Measurements from ENCODE around the gene BBS9.

BBS9 gene

DNA sequence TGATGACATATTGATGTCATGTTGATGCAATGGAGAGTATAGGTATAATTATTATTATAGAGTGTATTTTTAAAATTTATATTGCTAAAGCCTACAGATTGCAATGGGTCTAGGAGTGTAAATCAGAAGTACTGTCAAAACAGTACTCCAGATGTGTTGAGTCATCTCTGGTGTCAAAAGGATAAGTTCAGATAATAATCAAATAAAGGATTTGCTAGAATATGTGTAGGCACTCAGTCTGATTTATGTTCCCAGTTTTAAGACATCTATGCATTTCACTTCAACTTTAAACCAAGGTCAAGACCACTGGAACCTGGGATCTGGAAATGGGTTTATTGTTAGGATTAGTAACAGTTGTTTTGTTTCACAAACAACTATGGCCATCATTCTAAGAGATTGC lies 433.6 kb downstream of the BBS9 start:
- DNase-seq, result no peak

DNA sequence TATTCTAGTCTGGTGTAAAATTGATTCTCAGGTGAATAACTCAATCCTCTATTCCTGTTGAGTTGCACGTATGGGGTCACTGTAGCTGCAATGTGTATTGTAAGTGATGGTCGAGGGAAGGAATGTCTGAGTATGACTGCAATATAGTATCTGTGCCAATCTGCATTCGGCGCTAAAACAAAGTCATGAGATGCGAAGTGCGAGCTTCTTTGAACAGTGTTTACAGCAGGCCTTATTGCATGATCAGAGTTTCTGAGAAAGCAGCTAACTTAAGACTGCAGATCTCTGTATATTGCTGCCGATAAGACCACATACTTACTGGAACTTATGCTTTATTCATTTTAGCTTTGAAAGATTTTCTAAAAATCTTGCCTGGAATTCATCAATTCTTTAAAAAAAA lies 434.3 kb downstream of the BBS9 start:
- DNase-seq, result no peak

DNA sequence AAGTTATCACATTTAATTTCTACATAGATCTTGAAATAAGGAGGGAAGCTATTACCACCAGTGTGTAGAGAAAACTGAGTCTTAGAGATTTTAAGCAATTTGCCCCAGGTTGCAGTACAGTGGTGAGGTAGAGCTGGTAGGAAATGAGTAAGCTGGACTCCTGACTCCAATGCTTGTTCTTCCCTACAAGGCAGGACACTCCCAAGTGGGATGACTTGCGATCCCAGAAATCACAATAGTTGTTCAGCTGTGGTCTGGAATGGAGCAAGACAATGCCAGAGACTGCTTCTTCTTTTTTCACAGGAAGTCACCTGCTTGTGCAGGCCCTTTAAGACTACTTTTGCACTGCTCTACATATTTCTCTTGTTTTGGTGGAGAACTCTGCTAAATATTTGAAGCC lies 448.8 kb downstream of the BBS9 start:
- DNase-seq, result no peak

DNA sequence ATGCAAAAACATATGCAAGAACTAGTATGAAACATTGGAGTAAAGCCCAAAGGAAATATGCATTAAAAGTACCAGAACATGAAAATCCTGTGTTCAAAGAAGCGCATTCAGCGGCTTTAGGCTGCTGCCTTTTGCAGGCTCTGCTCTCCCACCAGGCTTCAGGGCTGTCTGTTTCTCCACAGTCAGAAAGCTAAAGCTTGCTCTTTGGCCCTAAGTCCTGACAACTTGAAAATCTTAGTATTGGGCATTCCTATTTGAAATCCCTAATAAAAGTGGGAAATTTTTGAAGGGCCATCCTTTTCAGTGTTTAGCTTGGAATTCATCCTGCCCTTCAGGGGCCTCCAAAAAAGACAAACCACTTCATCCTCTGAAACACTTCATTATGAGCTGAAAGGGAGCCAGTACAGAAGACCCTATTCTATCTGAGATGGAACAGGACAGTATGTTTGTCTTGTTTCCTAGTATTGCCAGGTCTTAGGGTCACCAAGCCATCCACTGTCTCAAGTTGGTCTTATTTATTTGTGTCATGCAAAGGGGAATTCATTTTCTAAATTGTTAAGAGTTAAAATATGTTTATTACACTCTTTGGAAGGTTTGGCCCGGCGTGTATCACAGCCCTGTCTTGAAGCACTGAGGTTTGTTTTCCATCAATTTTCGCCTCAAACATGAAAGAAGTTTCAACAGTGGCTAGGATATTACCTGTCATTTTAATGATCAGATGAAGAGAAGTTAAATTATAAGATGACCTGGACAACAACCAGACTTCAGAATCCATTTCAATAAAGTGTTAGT lies 449.7 kb downstream of the BBS9 start:
- no peak for DNase-seq

DNA sequence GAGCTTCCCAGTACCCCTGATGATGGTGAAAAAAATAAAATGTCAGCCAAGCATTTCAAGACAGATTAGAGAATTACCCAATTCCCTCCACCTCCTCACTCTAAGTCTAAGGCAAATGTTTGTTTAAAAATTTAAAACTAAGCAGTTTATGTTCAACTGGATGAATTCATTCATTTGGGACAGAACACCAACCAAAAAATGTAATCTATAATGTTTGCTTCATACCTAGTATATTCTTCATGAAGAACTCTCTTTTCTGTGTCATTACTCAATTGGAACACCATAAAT lies 450.3 kb downstream of the BBS9 start:
- no peak for DNase-seq

DNA sequence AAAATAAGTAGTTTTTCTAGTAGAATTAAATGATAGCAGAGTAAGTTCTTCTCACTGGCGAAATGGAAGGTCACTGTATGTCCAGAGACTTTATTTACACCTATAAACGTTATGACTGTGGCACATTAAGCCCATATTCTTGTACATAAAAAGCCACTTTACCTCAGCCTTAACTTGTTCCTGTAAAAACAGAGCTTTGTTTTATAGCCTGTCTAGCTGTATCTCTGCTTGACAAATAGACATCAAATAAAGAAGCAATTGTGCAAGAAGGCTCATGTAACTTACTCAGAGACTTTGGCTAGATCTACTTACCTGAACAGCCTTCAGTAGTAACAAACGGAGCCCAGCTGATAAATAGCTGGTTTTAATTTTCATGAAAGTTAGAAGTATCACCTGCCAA lies 451.9 kb downstream of the BBS9 start:
- DNase-seq, result no peak

DNA sequence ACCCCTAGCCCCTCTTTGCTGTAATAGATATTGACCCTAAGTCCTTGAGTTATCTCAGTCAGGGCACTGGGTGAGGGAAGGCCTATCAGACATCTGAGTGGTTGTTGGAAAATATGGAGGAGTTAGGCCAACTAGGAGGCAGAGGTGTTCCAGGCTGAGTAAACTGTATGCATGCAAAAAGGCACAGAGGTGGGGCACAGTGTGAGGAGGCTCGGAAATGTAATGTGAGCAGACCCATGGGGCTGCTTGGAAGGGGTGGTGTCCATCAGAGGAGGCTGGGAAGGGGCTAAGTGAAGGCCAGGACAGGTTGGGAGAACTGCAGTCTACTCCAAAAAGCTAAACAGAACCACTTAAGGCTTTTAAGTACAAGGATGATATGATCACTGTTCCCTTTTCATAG lies 452.7 kb downstream of the BBS9 start:
- no peak for DNase-seq

DNA sequence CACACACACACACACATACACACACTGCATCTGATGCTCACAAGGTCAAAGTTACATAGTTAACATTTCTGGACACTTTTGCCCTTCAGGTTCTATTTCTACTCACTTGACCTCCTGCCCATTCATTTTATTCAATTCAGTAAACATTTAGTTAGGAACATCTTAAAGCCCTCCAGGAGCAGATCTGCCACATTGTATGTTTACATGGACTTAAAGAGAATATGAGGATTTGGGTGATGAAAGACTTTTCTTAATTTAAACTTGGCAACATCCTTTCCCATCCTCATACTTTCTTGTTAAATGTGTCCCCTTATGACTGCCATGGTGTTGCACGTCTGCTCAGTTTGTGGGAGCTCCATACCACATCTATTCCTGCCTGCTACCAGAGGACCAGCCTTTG lies 453.2 kb downstream of the BBS9 start:
- no peak for DNase-seq

DNA sequence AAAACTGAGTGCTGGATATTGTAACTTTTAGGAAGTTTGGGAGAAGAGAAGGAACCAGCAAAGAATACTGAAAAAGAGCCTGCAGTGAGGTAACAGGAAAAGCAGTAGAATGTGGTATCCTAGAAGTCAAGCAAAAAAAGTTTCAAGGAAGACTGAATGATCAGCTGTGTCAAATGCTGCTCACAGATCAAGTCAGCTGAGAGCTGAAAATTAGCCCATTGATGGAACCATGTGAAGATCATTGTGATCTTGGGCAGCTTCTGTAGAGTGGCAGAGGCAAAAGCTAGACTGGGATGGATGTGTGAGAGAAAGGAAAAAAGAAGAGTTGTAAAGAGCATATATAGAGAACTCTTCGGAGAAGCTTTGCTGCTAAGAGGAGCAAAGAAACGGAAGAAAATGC lies 460.5 kb downstream of the BBS9 start:
- DNase-seq, result no peak

DNA sequence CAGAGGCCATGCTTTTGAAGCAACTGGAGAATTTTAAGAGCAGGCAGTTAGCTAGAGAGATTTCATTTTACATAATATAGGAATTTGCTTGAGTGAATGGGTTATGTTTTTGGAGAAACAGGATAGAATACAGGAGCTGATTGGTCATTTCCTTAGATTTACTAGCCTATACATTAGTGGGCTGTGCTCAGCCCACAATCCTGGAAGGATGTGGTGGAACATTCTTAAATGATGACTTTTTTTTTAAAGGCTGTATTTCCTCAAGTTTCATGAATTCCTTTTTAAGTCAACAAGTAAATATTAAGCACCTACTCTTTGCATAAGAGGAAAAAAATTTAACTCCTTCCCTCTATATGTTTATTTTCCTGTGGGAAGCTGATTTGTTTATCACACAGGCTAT lies 461.6 kb downstream of the BBS9 start:
- DNase-seq, result no peak

DNA sequence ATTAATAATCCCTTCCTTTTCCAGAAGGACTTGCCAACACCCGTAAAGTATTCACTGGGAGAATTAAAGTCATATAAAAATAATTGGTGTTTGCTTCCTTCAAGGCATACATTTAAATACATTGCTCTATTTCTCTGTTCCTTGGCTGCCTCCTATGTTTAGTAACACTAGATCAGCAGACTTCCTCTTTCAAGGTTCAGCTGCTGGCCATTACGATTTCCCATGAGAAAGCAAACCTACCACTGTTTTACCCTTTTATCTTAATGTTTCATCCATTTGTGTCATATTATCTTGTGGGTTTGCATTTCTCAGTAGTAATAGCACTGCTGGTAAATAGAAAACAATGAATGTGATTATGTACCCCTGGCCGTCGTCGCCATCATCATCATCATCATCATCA lies 462.1 kb downstream of the BBS9 start:
- no peak for DNase-seq

DNA sequence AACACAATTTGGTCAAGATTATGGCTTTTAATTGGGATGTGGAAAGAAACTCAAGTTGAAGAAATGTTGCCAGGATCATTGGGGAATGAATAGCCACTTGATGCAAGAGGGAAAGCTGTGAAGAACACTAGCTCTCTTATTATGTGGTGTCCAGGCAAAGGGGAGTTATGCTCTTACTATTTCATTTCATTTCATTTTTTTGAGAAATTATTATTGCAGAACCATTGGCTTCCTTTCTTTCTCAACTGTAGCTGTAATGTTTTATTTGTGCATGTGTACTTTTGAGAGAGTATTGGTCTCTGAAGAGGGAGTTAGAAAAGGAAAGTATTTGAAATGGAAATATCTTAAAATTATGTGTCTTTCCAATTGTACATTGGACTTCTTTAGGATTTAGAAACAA lies 463.4 kb downstream of the BBS9 start:
- DNase-seq, result no peak

DNA sequence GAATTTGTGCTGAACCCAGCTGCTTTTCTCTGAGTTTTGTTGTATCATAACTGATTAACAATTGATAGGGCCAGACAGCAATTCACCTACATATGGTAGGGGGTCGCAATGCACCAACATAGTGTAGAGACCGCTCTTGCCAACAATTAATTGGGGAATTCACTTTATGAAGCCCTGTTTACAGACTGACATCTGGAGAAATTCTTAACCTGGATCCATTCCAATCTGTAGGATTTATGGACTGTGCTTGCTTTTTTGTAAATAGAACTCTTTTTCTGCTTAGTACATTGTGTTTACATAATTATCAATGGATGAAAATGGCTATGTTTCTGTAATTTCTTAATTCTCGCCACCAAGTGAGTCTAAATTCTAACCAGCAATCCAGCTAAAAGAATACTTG lies 464.2 kb downstream of the BBS9 start:
- DNase-seq, result no peak

DNA sequence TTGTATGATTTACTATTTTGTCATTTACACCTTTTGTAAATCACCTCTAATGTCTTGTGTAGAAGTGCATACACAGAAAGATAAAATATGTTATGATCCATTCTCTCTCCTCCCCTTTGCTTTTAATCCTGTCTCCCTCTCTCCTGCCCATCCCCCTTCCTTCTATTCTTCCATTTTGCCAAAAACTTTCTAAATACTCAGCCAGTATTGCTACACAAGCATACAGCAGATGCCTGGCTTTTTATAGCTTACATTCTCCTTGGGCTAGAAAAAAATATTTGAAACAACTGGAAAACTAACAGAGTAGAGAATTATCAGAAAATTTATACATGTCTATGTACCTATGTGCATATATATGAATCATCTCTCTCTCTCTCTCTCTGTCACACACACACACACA lies 467.3 kb downstream of the BBS9 start:
- no peak for DNase-seq

DNA sequence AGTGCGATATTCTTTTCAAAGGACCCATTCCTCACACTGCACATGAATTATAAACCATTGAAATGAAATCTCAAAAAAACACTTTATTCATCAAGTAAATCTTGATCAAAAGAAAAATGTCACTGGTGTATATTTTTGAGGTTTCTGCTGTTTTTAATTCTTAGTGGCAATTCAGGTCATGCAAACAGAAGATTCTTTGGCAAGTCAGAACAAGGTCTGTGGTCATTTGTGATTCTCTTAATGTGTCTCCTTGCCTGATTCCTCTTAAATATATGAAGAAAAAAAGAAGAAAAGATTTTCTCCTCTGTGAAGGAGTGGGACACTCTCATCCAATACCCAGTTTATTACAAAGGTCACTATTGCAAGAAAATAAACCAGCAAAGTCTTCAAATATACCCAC lies 467.8 kb downstream of the BBS9 start:
- DNase-seq, result no peak

DNA sequence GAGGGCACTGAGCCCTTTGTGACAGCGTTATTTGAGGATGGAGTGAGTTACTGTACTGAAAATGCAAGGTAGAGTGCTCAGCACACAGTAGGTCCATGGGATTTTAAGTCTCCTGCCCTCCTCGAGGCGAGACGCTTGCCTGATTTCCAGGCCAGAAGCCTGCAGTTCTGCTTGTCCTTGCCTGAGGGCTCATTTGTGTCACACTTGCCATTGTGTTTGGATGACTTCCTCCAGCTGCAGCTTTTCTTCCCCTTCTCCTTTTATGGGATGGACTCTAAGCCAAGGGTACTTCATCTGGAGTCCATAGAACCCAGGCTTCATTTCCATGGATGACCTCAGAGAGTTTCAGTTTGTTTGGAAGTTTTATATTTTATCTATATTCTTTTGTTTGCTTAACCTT lies 471.7 kb downstream of the BBS9 start:
- peak; percentile 64 for DNase-seq

DNA sequence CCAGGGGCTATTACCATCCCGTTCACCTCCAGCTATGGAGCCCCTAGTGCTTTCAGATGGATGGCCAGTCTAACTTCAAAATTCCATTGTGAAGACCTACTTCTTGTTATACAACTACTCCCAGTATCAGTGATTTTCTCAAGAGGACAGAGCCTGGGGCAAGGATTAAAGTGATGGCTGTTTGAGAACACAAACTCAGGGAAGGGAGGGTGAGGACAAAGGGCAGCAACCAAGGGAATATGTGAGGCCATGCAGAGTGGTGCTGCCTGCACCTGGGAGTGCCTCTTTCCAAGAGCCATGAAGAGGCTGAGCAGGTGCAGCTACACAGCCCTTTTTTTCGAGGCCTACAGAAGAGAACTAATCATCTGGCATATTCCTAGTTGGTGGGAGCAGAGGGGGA lies 472.5 kb downstream of the BBS9 start:
- no peak for DNase-seq

DNA sequence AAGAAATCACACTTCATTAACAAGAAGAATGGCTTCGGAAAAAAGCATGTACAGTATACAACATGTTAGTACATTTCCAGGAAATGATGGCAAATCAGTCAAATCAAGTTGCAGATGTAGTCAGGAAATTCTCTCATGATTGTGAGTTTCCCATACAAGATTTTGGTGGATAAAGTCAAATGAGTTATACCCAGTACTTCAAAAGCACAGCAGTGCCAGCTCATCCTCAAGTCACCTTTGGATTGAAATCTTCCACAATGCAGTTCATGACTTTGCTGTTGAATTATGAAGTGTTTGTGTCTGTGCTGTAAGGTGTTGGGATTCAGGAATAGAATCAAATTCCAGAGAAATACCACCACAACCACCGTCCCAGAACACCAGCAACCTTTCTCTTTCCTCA lies 474.7 kb downstream of the BBS9 start:
- DNase-seq, result no peak

DNA sequence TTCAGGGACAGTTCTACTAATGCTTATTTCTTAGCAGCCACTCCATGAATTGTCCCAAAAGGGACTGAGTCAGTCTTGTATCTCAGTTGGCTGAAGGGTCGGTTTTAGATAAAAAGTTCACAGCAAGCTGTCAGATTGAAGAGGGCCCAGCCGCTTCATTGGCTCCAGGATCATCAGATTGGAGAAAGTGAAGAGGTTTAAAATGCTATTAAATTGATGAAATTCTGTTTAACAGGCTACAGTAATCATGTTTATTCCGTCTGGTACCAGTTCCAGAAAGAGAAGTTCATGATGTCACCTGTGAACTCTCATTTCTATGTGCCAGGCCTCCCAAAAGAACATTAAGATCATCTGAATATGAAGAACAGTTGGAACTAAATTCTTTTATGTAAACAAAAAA lies 481.6 kb downstream of the BBS9 start:
- no peak for DNase-seq

DNA sequence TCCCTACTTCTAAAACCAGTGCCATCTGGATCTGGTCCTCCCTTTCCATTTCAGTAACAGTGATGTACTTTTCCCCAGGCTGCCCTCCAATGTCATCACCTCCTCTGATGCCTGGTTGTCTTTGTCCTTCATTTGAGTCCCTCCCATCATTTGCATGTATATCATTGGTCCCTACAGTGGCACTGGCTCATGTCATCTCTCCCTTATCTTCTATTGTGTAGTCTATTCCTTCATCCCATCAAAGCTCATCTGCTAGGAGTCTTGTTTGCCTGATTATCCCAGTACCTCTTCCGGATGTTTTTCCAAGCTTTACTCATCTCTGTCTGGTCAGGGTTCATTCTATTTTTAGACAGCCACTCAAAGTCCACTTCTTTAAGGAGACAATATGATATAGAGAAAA lies 483.1 kb downstream of the BBS9 start:
- DNase-seq, result no peak

DNA sequence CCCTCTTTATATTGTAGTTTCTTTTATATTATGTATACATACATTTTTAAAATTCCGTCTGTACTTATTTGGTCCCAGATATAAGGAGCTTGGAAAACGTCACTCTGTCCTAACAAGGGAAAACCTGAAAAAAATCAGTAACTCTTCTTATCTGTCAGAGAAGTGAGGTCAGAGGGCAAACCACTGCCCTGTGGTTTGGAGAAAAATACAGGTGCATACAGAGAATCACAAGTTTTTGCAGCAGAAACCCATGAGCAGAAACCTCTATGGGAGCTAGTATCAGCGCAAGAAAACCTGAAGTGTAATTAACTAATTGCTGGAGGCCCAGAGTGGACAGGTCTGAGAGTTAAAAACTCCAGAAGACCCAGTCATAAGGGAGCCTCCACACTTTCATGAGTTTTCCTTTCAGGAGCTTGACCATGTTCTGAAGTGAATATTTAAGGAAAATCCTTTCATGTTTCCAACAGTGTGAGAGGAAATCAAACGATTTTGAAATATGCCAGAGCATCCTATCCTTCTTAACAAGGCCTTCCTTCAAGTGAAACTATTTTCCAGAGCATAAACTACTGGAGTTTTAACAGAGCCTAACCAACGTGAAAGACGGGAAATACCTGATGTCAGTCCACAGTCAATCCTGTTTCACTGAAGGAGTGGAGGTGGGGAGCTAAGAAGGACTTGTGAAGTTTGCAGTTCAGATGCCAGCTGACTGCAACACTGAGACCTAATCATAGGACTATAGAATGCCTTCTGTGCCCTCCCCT lies 485.2 kb downstream of the BBS9 start:
- DNase-seq, result no peak

DNA sequence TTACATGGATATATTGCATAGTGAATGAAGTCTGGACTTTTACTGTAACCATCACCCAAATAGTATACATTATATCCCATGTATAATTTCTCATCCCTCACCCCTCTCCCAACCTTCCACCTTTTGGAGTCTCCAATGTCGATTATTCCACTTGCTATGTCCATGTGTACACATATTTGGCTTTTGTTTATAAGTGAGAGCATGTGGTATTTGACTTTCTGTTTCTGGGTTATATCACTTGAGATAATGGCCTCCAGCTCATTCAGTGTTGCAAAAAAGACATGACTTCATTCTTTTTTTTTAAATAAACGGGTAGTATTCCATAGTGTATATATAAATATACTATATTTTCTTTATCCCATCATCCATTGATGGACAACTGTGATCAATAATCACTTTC lies 487.4 kb downstream of the BBS9 start:
- DNase-seq, result no peak

DNA sequence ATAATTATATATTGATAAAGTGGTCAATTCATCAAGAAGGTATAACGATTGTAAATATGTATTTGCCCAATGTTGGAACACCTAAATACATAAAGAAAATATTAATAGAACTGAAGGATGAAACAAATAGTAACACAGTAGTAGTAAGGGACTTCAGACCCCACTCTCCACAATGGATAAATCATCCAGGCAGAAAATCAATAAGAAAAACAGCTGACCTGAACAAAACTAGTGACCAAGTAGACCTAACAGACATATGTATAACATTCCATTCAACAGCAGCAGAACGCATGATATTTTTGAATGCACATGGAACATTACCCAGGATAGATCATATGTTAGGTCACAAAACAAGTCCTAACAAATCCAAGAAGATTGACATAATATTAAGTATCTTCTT lies 489.9 kb downstream of the BBS9 start:
- DNase-seq, result no peak

DNA sequence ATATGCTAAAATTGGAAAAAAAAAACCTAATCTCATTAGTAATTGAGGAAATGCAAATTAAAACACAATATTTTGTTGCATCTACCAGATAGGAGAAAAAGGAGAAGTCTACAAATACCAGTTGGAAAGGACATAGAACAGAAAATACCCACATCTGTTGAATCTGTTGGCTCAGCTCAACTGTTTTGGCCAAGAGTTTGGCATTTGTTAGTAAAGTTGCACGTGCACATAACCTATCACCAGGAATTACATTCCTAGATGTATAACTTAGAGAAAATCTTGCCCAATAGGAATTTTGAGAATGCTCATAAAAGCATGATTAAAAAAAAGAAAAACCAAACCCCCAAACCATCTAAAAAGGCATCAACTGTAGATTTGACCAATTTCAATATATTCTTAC lies 493.9 kb downstream of the BBS9 start:
- DNase-seq, result no peak

DNA sequence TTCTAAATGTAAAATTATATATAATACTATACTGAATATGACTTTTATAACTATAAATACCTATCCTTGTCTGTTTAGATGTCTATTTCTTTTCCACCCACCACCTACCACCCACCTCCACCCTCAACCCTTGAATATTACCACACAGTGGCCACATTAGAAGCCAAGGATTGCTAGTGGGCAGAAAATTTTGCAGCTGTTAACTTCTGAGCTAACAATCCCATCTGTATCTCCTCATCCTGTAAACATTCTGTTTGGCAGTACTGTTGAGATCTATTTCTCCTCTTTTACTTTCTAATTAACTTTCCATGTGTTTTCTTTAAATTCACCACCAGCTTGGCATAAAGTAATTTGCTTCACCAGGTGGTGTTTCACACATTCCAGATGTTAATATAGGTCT lies 494.9 kb downstream of the BBS9 start:
- no peak for DNase-seq

All from NCI-H2029 treated with DMSO at 0.1 percent for 48 hours (cell line).